ENCODE measurements around the gene SFXN4.
"Not testable (repeated sequence)": the region's sequence is repeated elsewhere in the genome, so short reads cannot be mapped to it uniquely, and the experiment has no call there.

The SFXN4 gene

GRCh38 chr10:119190353-119190752, 24.8 kb upstream of the SFXN4 start:
- no peak for DNase-seq

GRCh38 chr10:119189811-119190282, 24.3 kb upstream of the SFXN4 start:
- DNase-seq: no peak

GRCh38 chr10:119183664-119184412, 18.3 kb upstream of the SFXN4 start:
- DNase-seq: no peak

- DNase-seq: not testable (repeated sequence)
Measured at GRCh38 chr10:119180850-119181400, 15.4 kb upstream of the SFXN4 start.

- peak; percentile 91 for DNase-seq
Measured at GRCh38 chr10:119178372-119179119, 13.0 kb upstream of the SFXN4 start, which contains the start of gene PRDX3. PRDX3 (minus strand) TSS chr10:119178812; CDS start chr10:119178790, 22 bp downstream.

- peak; percentile 6 for DNase-seq
Measured at GRCh38 chr10:119177708-119178371, 12.3 kb upstream of the SFXN4 start.

GRCh38 chr10:119176166-119176565, 10.7 kb upstream of the SFXN4 start:
- no peak for DNase-seq

GRCh38 chr10:119174109-119174508, 8.6 kb upstream of the SFXN4 start:
- DNase-seq: no peak

- no peak for DNase-seq
Measured at GRCh38 chr10:119167041-119167440, 1.5 kb upstream of the SFXN4 start.

- no peak for DNase-seq
Measured at GRCh38 chr10:119166564-119166963, 1.1 kb upstream of the SFXN4 start.

- DNase-seq: no peak
Measured at GRCh38 chr10:119166118-119166500, 595 bp upstream of the SFXN4 start.

GRCh38 chr10:119162452-119163092, 2.9 kb downstream of the SFXN4 start:
- DNase-seq: no peak

GRCh38 chr10:119161680-119162451, 3.6 kb downstream of the SFXN4 start:
- DNase-seq: no peak

- no peak for DNase-seq
Measured at GRCh38 chr10:119159332-119159731, 6.2 kb downstream of the SFXN4 start.

GRCh38 chr10:119153661-119154060, 11.9 kb downstream of the SFXN4 start:
- no peak for DNase-seq

- DNase-seq: no peak
Measured at GRCh38 chr10:119153041-119153440, 12.5 kb downstream of the SFXN4 start.

- DNase-seq: not testable (repeated sequence)
Measured at GRCh38 chr10:119151601-119152000, 13.9 kb downstream of the SFXN4 start.

- no peak for DNase-seq
Measured at GRCh38 chr10:119149729-119150128, 15.8 kb downstream of the SFXN4 start.

- DNase-seq: no peak
Measured at GRCh38 chr10:119149157-119149556, 16.4 kb downstream of the SFXN4 start.

GRCh38 chr10:119143657-119144056, 21.9 kb downstream of the SFXN4 start:
- no peak for DNase-seq

GRCh38 chr10:119140603-119141245, 24.8 kb downstream of the SFXN4 start:
- no peak for DNase-seq
